Measurements from ENCODE around the gene CCDC40. TPM values are rescaled to one million over a fixed set of nuclear protein-coding genes. Genes with fewer than 3 reads are reported as not detected.

The CCDC40 gene
- total RNA-seq, 1 experiment from 2014 or later: 9.9 TPM

- H3K4me1 Mint-ChIP-seq (ENCODE audit: low read depth, unreplicated experiment): peaks cover 81% of the 10 kb centered on the region
- CTCF ChIA-PET: interaction anchor here (0.8 to 1.6 kb wide), 5 partner anchors 69 to 266 kb away, joined by 3 to 10 read pairs (median 4); no protein-coding TSS in a partner anchor
- H3K27ac Mint-ChIP-seq (ENCODE audit: unreplicated experiment): peak overlapping the region; percentile 50
- intact Hi-C loops (cut with micrococcal nuclease; ENCODE audit: unreplicated experiment): loop anchor here (5.0 kb wide), 2 partner anchors 56 to 181 kb away; no protein-coding TSS in a partner anchor
- H3K9me3 Mint-ChIP-seq (ENCODE audit: low read depth, unreplicated experiment): no peaks in the 10 kb centered on the region
- peak; percentile 67 for DNase-seq
- BruUV-seq (replicated peaks): no TSS peak
- no peak for TF ChIP-seq CTCF (IDR thresholded peaks at IDR 0.05; ENCODE audit: unreplicated experiment)
- H3K27me3 Mint-ChIP-seq (ENCODE audit: unreplicated experiment): no peaks in the 10 kb centered on the region
- H3K36me3 Mint-ChIP-seq (ENCODE audit: insufficient read depth, unreplicated experiment): peaks cover 33% of the 10 kb centered on the region
- peak overlapping the region; percentile 48 for H3K4me3 Mint-ChIP-seq (ENCODE audit: low read depth, unreplicated experiment)
Observed at GRCh38 chr17:79988185-79988971, 48.1 kb upstream of the CCDC40 start.

- Mint-ChIP-seq H3K36me3 (ENCODE audit: insufficient read depth, unreplicated experiment) (peaks cover 40% of the 10 kb centered on the region), H3K4me3 (ENCODE audit: low read depth, unreplicated experiment) (no peak overlapping the region), H3K27me3 (ENCODE audit: unreplicated experiment) (no peaks in the 10 kb centered on the region), H3K27ac (ENCODE audit: unreplicated experiment) (peak overlapping the region; percentile 50), H3K4me1 (ENCODE audit: low read depth, unreplicated experiment) (peaks cover 82% of the 10 kb centered on the region), H3K9me3 (ENCODE audit: low read depth, unreplicated experiment) (no peaks in the 10 kb centered on the region)
- no peak for DNase-seq
- CTCF ChIA-PET: no interaction called here
- no peak for TF ChIP-seq CTCF (IDR thresholded peaks at IDR 0.05; ENCODE audit: unreplicated experiment)
- no TSS peak for BruUV-seq (replicated peaks)
- intact Hi-C loops (cut with micrococcal nuclease; ENCODE audit: unreplicated experiment): loop anchor here (5.0 kb wide), 2 partner anchors 57 to 182 kb away; no protein-coding TSS in a partner anchor
Observed at GRCh38 chr17:79989106-79989835, 47.2 kb upstream of the CCDC40 start.

GRCh38 chr17:79990051-79990592, 46.3 kb upstream of the CCDC40 start:
- CTCF ChIA-PET: no interaction called here
- Mint-ChIP-seq H3K27me3 (ENCODE audit: unreplicated experiment) (no peaks in the 10 kb centered on the region), H3K4me1 (ENCODE audit: low read depth, unreplicated experiment) (peaks cover 73% of the 10 kb centered on the region), H3K36me3 (ENCODE audit: insufficient read depth, unreplicated experiment) (peaks cover 40% of the 10 kb centered on the region), H3K9me3 (ENCODE audit: low read depth, unreplicated experiment) (no peaks in the 10 kb centered on the region), H3K4me3 (ENCODE audit: low read depth, unreplicated experiment) (no peak overlapping the region), H3K27ac (ENCODE audit: unreplicated experiment) (peak overlapping the region; percentile 83)
- intact Hi-C loops (cut with micrococcal nuclease; ENCODE audit: unreplicated experiment): loop anchor here (5.0 kb wide), 3 partner anchors 73 to 198 kb away; no protein-coding TSS in a partner anchor
- TF ChIP-seq CTCF (IDR thresholded peaks at IDR 0.05; ENCODE audit: unreplicated experiment): no peak
- BruUV-seq (replicated peaks): no TSS peak
- no peak for DNase-seq

- no peaks in the 10 kb centered on the region for H3K9me3 Mint-ChIP-seq (ENCODE audit: low read depth, unreplicated experiment)
- CTCF ChIA-PET: no interaction called here
- no peak for TF ChIP-seq CTCF (IDR thresholded peaks at IDR 0.05; ENCODE audit: unreplicated experiment)
- no peak overlapping the region for H3K4me3 Mint-ChIP-seq (ENCODE audit: low read depth, unreplicated experiment)
- BruUV-seq (replicated peaks): no TSS peak
- H3K36me3 Mint-ChIP-seq (ENCODE audit: insufficient read depth, unreplicated experiment): peaks cover 40% of the 10 kb centered on the region
- peak overlapping the region; percentile 83 for H3K27ac Mint-ChIP-seq (ENCODE audit: unreplicated experiment)
- intact Hi-C loops (cut with micrococcal nuclease; ENCODE audit: unreplicated experiment): loop anchor here (5.0 kb wide), 3 partner anchors 73 to 198 kb away; no protein-coding TSS in a partner anchor
- peaks cover 67% of the 10 kb centered on the region for H3K4me1 Mint-ChIP-seq (ENCODE audit: low read depth, unreplicated experiment)
- no peak for DNase-seq
- no peaks in the 10 kb centered on the region for H3K27me3 Mint-ChIP-seq (ENCODE audit: unreplicated experiment)
Observed at GRCh38 chr17:79990704-79991103, 45.7 kb upstream of the CCDC40 start.

Data from Calu3 (cell line).